Neural cell (in vitro differentiated cells): ENCODE data around the gene ZC3H7A.

Experiments
- EP300 ChIP-seq: fragments of 450-650 bp; conservative IDR thresholded peaks from 2 replicates; pipeline ENCODE4 v1.6.1; 2014; ENCODE audit warnings: antibody characterized with exemption, mild to moderate bottlenecking, moderate library complexity; ENCODE audit not compliant: poor library complexity, severe bottlenecking
- EZH2 ChIP-seq: fragments of 200-600, 300-800 bp; shearing (Covaris generic), sonication (generic); IDR thresholded peaks from 2 replicates; pipeline ENCODE4 v1.6.1; 2014; ENCODE audit warnings: antibody characterized with exemption, low read length, borderline replicate concordance, mild to moderate bottlenecking; ENCODE audit not compliant: insufficient read depth, poor library complexity, severe bottlenecking
- MXI1 ChIP-seq: fragments of 450-650 bp; conservative IDR thresholded peaks from 2 replicates; pipeline ENCODE4 v1.6.1; 2014; ENCODE audit warnings: antibody characterized with exemption, mild to moderate bottlenecking; ENCODE audit not compliant: poor library complexity, severe bottlenecking
- POLR2AphosphoS5 ChIP-seq: IDR thresholded peaks from 2 replicates; pipeline ENCODE4 v1.6.1; 2012
- RAD21 ChIP-seq: fragments of 450-650 bp; conservative IDR thresholded peaks from 2 replicates; pipeline ENCODE4 v1.6.1; 2014; ENCODE audit warnings: antibody characterized with exemption, mild to moderate bottlenecking, moderate library complexity
- SMC3 ChIP-seq: fragments of 450-650 bp; conservative IDR thresholded peaks from 2 replicates; pipeline ENCODE4 v1.6.1; 2014; ENCODE audit warnings: antibody characterized with exemption, mild to moderate bottlenecking, moderate library complexity; ENCODE audit not compliant: poor library complexity
- TAF1 ChIP-seq: IDR thresholded peaks from 2 replicates; pipeline ENCODE4 v1.6.1; 2012; ENCODE audit warnings: low read depth
- TF ChIP-seq, protein P1 (sequence below): fragments of 450-650 bp; IDR thresholded peaks from 2 replicates; pipeline ENCODE4 v1.5.1; 2014; ENCODE audit warnings: antibody characterized with exemption, mild to moderate bottlenecking, moderate library complexity; ENCODE audit not compliant: poor library complexity, severe bottlenecking
- TF ChIP-seq, protein P2 (sequence below): IDR thresholded peaks from 2 replicates; pipeline ENCODE4 v1.6.1; 2012; ENCODE audit warnings: borderline replicate concordance

DNA sequence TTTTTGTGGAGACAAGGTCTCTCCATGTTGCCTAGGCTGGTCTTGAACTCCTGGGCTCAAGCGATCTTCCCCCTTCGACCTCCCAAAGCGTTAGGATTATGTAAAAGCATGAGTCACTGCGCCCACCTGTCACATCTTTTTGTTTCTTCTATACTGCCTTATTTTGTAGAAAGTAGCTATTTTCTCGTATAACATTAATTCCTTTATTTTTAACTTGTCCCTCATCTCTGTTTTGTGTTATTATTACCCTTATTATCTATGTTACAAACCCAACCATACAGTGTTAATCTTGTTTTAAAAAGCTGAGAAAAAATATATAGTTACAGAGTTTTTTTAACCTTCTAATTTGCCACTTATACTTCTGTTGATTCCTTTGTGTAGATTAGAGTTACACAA is 53.0 kb downstream of the ZC3H7A start:
- TF ChIP-seq, protein P1, sequence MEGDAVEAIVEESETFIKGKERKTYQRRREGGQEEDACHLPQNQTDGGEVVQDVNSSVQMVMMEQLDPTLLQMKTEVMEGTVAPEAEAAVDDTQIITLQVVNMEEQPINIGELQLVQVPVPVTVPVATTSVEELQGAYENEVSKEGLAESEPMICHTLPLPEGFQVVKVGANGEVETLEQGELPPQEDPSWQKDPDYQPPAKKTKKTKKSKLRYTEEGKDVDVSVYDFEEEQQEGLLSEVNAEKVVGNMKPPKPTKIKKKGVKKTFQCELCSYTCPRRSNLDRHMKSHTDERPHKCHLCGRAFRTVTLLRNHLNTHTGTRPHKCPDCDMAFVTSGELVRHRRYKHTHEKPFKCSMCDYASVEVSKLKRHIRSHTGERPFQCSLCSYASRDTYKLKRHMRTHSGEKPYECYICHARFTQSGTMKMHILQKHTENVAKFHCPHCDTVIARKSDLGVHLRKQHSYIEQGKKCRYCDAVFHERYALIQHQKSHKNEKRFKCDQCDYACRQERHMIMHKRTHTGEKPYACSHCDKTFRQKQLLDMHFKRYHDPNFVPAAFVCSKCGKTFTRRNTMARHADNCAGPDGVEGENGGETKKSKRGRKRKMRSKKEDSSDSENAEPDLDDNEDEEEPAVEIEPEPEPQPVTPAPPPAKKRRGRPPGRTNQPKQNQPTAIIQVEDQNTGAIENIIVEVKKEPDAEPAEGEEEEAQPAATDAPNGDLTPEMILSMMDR = no peak
- no peak for TF ChIP-seq POLR2AphosphoS5
- no peak for TF ChIP-seq EP300
- TF ChIP-seq MXI1 = no peak
- no peak for TF ChIP-seq RAD21
- TF ChIP-seq EZH2 = no peak
- TF ChIP-seq, protein P2, sequence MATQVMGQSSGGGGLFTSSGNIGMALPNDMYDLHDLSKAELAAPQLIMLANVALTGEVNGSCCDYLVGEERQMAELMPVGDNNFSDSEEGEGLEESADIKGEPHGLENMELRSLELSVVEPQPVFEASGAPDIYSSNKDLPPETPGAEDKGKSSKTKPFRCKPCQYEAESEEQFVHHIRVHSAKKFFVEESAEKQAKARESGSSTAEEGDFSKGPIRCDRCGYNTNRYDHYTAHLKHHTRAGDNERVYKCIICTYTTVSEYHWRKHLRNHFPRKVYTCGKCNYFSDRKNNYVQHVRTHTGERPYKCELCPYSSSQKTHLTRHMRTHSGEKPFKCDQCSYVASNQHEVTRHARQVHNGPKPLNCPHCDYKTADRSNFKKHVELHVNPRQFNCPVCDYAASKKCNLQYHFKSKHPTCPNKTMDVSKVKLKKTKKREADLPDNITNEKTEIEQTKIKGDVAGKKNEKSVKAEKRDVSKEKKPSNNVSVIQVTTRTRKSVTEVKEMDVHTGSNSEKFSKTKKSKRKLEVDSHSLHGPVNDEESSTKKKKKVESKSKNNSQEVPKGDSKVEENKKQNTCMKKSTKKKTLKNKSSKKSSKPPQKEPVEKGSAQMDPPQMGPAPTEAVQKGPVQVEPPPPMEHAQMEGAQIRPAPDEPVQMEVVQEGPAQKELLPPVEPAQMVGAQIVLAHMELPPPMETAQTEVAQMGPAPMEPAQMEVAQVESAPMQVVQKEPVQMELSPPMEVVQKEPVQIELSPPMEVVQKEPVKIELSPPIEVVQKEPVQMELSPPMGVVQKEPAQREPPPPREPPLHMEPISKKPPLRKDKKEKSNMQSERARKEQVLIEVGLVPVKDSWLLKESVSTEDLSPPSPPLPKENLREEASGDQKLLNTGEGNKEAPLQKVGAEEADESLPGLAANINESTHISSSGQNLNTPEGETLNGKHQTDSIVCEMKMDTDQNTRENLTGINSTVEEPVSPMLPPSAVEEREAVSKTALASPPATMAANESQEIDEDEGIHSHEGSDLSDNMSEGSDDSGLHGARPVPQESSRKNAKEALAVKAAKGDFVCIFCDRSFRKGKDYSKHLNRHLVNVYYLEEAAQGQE = no peak
- TF ChIP-seq TAF1 = no peak
- TF ChIP-seq SMC3 = no peak
